GM19099 (cell line): ENCODE results near the gene VSIG8.

Source experiments
- POLR2A ChIP-seq: IDR thresholded peaks from 3 replicates; pipeline ENCODE4 v1.6.1; 2011; ENCODE audit warnings: low read depth; ENCODE audit not compliant: insufficient read length; ENCODE audit errors: extremely low read depth

Gene VSIG8

GRCh38 chr1:159869173-159869572 lies 6.7 kb upstream of the VSIG8 start:
- TF ChIP-seq POLR2A = no peak

GRCh38 chr1:159868766-159869165 lies 6.3 kb upstream of the VSIG8 start:
- TF ChIP-seq POLR2A = no peak

- TF ChIP-seq POLR2A = no peak
Measured at GRCh38 chr1:159867664-159868026, 5.2 kb upstream of the VSIG8 start.

GRCh38 chr1:159866905-159867663 lies 4.6 kb upstream of the VSIG8 start:
- TF ChIP-seq POLR2A = no peak

- TF ChIP-seq POLR2A = no peak
Measured at GRCh38 chr1:159866066-159866465, 3.6 kb upstream of the VSIG8 start.

GRCh38 chr1:159864262-159864661 lies 1.8 kb upstream of the VSIG8 start:
- TF ChIP-seq POLR2A = no peak

- no peak for TF ChIP-seq POLR2A
Measured at GRCh38 chr1:159862031-159862430, 426 bp downstream of the VSIG8 start.

GRCh38 chr1:159861218-159861617 lies 1.2 kb downstream of the VSIG8 start:
- TF ChIP-seq POLR2A = no peak

- TF ChIP-seq POLR2A = no peak
Measured at GRCh38 chr1:159860456-159860855, 2.0 kb downstream of the VSIG8 start.

- no peak for TF ChIP-seq POLR2A
Measured at GRCh38 chr1:159859767-159860322, 2.6 kb downstream of the VSIG8 start.

- no peak for TF ChIP-seq POLR2A
Measured at GRCh38 chr1:159857889-159858288, 4.6 kb downstream of the VSIG8 start.

GRCh38 chr1:159856576-159856975 lies 5.9 kb downstream of the VSIG8 start:
- TF ChIP-seq POLR2A = no peak

GRCh38 chr1:159855709-159856108 lies 6.7 kb downstream of the VSIG8 start:
- no peak for TF ChIP-seq POLR2A

- TF ChIP-seq POLR2A = no peak
Measured at GRCh38 chr1:159854693-159855192, 7.7 kb downstream of the VSIG8 start.

- TF ChIP-seq POLR2A = no peak
Measured at GRCh38 chr1:159854116-159854692, 8.3 kb downstream of the VSIG8 start.

- no peak for TF ChIP-seq POLR2A
Measured at GRCh38 chr1:159853417-159854115, 8.9 kb downstream of the VSIG8 start.

- no peak for TF ChIP-seq POLR2A
Measured at GRCh38 chr1:159851407-159851806, 11.1 kb downstream of the VSIG8 start.
